IPS-15b (cell line): ENCODE data around the gene FMO4.
"Not testable (repeated sequence)": the region's sequence is repeated elsewhere in the genome, so short reads cannot be mapped to it uniquely, and the experiment has no call there.

Experiments used
- H3K27me3 ChIP-seq: one replicate; pipeline ENCODE4 v1.6.1; 2013; ENCODE audit warnings: low read length; ENCODE audit not compliant: control insufficient read depth, insufficient read depth
- H3K36me3 ChIP-seq: one replicate; pipeline ENCODE4 v1.6.1; 2013; ENCODE audit warnings: low read length; ENCODE audit not compliant: control insufficient read depth, insufficient read depth
- H3K4me1 ChIP-seq: one replicate; pipeline ENCODE4 v1.6.1; 2013; ENCODE audit warnings: mild to moderate bottlenecking, low read length; ENCODE audit not compliant: control insufficient read depth, insufficient read depth
- H3K4me3 ChIP-seq: one replicate; pipeline ENCODE4 v1.5.1; 2013; ENCODE audit warnings: low read depth, low read length
- H3K9ac ChIP-seq: one replicate; pipeline ENCODE4 v1.6.1; 2013; ENCODE audit warnings: low read depth, mild to moderate bottlenecking, low read length
- H3K9me3 ChIP-seq: one replicate; pipeline ENCODE4 v1.6.1; 2013; ENCODE audit warnings: mild to moderate bottlenecking, low read length; ENCODE audit not compliant: control insufficient read depth, insufficient read depth

The FMO4 gene

GRCh38 chr1:171366085-171366484 lies 52.1 kb downstream of the FMO4 start:
- no peaks in the 10 kb centered on the region for H3K9me3 ChIP-seq
- H3K4me1 ChIP-seq = no peaks in the 10 kb centered on the region
- H3K4me3 ChIP-seq = no peak overlapping the region
- H3K36me3 ChIP-seq = no peaks in the 10 kb centered on the region
- H3K9ac ChIP-seq = no peak overlapping the region
- H3K27me3 ChIP-seq = no peaks in the 10 kb centered on the region

DNA sequence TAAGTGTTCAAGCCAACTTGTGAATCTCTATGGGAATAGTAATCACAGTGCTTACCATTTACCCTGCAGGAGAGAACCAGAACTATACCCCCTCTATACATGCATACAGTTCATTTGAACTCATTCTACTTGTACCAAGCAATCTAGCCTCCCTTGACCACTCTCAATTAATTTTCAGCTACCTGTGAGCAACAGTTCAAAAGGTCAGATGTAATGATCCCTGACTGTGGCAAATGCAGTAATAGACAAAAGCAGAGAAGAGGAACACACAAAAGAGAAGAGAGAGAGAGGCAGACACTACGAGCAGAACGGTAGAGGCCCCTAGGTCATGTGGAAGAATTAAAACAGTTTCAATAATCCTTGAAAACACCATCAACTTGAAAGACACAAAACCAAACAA lies 52.8 kb downstream of the FMO4 start:
- H3K36me3 ChIP-seq = no peaks in the 10 kb centered on the region
- no peak overlapping the region for H3K4me3 ChIP-seq
- H3K9ac ChIP-seq = no peak overlapping the region
- H3K9me3 ChIP-seq = no peaks in the 10 kb centered on the region
- H3K4me1 ChIP-seq = no peaks in the 10 kb centered on the region
- no peaks in the 10 kb centered on the region for H3K27me3 ChIP-seq

- Histone ChIP-seq H3K4me1 (no peaks in the 10 kb centered on the region), H3K27me3 (no peaks in the 10 kb centered on the region), H3K9me3 (no peaks in the 10 kb centered on the region), H3K9ac (no peak overlapping the region), H3K36me3 (no peaks in the 10 kb centered on the region), H3K4me3 (no peak overlapping the region)
Observed at GRCh38 chr1:171367436-171367835, 53.5 kb downstream of the FMO4 start.

DNA sequence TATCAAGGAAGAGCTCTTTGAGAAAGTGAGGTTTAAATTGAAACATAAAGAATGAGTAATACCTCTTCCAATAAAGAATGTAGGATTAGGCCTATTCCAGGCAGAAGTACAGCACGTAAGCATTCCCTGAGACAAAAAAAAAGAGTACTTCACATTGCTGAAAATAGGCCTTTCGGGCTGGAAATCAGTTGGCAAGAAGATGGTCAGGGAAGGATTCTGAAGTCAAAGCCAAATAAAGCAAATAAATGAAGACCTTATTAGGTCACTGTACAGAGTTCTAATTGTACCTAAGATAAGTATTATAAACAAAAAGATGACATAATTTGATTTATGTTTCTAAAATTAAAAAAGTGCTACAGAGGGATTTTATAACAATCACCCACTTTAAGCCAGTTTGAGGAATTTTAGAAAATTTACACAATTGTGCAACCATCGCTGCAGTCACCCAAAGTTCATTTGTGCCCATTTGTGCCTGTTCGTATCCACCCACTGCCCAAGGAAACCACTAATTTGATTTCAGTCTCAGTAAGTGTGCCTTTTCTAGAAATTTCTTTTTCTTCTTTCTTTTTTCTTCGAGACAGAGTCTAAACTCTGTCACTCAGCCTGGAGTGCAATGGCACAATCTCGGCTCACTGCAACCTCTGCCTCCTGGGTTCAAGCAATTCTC lies 58.6 kb downstream of the FMO4 start:
- Histone ChIP-seq H3K9ac (no peak overlapping the region), H3K4me1 (peaks cover 2% of the 10 kb centered on the region), H3K9me3 (no peaks in the 10 kb centered on the region), H3K27me3 (no peaks in the 10 kb centered on the region), H3K4me3 (no peak overlapping the region), H3K36me3 (no peaks in the 10 kb centered on the region)

- Histone ChIP-seq H3K9ac (peak overlapping the region; percentile 12), H3K4me3 (peak overlapping the region; percentile 46)
- not testable (repeated sequence) for H3K27me3 ChIP-seq
Observed at GRCh38 chr1:171373357-171374122, 59.6 kb downstream of the FMO4 start.

DNA sequence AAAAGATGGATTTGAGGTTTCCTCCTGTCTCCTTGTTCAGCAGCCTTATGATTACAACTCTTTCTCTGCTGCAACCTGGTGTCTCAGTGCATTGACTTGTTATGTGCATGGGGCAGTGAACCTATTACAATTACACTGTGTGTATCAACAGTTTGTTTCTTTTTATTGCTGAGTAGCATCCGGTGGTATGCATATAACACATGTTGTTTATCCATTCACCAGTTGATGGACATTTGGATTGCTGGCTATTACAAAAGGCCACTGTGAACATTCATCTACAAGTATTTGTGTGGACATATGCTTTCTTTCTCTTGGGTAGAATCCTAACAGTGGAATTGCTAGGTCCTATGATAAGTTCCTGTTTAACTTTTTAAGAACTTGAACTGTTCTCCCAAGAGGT lies 65.9 kb downstream of the FMO4 start:
- no peaks in the 10 kb centered on the region for H3K9me3 ChIP-seq
- H3K27me3 ChIP-seq = no peaks in the 10 kb centered on the region
- no peak overlapping the region for H3K4me3 ChIP-seq
- H3K4me1 ChIP-seq = no peaks in the 10 kb centered on the region
- H3K9ac ChIP-seq = no peak overlapping the region
- H3K36me3 ChIP-seq = no peaks in the 10 kb centered on the region

More at GRCh38 chr1:171373357-171374122, 59.6 kb downstream of the FMO4 start:
- H3K36me3 ChIP-seq, H3K9me3 ChIP-seq, H3K4me1 ChIP-seq: not testable (repeated sequence)

DNA sequence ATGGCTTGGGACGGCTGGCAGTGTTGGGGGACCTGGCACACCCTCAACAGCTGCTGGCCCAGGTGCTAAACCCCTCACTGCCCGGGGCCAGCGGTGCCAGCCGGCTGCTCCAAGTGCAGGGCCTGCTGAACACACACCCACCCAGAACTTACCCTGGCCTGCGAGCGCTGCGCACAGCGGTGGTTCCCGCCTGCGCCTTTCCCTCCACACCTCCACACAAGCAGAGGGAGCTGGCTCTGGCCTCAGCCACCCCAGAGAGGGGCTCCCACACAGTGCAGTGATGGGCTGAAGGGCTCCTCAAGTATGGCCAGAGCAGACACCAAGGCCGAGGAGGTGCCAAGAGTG lies 67.9 kb downstream of the FMO4 start:
- Histone ChIP-seq H3K36me3 (no peaks in the 10 kb centered on the region), H3K4me3 (no peak overlapping the region), H3K27me3 (no peaks in the 10 kb centered on the region), H3K4me1 (no peaks in the 10 kb centered on the region), H3K9me3 (no peaks in the 10 kb centered on the region), H3K9ac (no peak overlapping the region)

DNA sequence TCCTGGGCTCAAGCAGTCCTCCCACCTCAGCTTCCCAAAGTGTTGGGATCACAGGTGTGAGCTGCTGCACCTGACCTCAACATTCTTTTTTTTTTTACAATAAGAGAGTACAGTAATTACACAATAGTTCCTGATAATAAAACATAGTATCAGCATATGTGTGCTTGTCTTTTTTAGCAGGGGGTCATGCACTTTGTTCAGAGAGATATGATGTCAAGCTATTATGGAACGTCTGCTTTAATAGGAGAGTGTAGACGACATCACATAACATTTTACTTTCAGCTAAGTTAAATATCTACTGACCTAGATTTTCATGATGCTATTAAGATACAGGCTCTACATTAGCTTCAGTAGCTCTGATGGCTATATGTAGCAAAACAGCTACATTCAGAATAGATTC lies 70.5 kb downstream of the FMO4 start:
- Histone ChIP-seq H3K9ac (no peak overlapping the region), H3K9me3 (no peaks in the 10 kb centered on the region), H3K4me3 (no peak overlapping the region), H3K4me1 (no peaks in the 10 kb centered on the region), H3K36me3 (no peaks in the 10 kb centered on the region), H3K27me3 (no peaks in the 10 kb centered on the region)

- Histone ChIP-seq H3K4me3 (no peak overlapping the region), H3K27me3 (no peaks in the 10 kb centered on the region), H3K9ac (no peak overlapping the region), H3K9me3 (no peaks in the 10 kb centered on the region), H3K4me1 (no peaks in the 10 kb centered on the region), H3K36me3 (no peaks in the 10 kb centered on the region)
Observed at GRCh38 chr1:171389171-171389570, 75.2 kb downstream of the FMO4 start.

DNA sequence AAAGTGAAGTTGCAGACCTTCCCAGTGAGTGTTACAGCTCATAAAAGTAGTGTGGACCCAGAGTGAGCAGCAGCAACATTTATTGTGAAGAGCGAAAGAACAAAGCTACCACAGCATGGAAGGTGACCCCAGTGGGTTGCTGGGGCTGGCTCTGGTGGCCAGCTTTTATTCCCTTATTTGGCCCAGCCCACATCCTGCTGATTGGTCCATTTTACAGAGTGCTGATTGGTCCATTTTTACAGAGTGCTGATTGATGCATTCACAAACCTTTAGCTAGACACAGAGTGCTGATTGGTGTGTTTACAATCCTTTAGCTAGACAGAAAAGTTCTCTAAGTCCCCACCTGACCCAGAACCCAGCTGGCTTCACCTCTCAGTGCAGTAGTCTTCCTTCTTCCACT lies 76.8 kb downstream of the FMO4 start:
- H3K4me1 ChIP-seq, H3K36me3 ChIP-seq, H3K4me3 ChIP-seq, H3K9ac ChIP-seq, H3K27me3 ChIP-seq, H3K9me3 ChIP-seq: not testable (repeated sequence)
